ENCODE results near the gene RNF208.
A peak's percentile ranks its signal among the peaks of the same experiment; 100 is the strongest.

The RNF208 gene

DNA sequence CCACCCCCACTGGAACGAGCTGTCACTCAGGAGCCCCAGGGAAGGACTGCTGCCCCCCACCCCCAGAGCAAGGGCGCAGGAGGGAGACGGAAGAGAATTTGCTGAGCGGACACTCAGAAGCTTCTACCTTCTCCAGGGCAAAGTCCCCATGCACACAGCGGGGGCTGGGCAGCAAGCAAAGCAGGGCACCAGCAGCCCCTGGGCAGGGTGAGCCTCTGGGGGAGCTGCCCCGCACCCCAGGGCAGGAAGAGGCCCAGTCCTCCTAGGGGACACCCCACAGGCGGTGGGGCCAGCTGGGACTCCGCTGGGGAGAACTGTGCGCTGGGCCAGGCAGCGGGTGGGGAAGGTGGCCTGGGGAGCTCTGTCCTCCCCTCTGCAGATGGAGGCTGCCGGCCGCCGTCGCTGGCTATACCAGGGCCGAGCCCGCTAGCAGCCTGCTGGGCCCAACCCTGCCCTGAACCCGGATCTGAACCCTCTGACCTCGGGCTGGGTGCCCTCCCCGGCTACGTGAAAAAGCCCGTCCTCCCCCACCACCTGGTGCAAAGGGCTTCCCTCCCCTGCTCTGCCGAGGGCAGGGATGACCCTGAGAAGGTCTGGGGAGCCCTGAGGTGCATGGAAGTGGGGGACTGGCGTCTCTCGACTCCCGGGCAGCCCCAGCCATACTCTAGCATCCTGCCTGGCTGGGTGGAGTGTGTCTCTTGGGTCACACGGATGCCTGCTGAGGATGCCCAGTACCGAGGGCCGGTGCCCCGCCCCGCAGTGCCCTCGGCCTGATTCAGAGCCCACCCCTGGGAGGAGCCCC lies 8.1 kb upstream of the RNF208 start:
- H3K4me3 ChIP-seq (ENCODE audit: low read depth, low read length) = no peak overlapping the region
- no peak for DNase-seq (ENCODE audit: low read depth)

DNA sequence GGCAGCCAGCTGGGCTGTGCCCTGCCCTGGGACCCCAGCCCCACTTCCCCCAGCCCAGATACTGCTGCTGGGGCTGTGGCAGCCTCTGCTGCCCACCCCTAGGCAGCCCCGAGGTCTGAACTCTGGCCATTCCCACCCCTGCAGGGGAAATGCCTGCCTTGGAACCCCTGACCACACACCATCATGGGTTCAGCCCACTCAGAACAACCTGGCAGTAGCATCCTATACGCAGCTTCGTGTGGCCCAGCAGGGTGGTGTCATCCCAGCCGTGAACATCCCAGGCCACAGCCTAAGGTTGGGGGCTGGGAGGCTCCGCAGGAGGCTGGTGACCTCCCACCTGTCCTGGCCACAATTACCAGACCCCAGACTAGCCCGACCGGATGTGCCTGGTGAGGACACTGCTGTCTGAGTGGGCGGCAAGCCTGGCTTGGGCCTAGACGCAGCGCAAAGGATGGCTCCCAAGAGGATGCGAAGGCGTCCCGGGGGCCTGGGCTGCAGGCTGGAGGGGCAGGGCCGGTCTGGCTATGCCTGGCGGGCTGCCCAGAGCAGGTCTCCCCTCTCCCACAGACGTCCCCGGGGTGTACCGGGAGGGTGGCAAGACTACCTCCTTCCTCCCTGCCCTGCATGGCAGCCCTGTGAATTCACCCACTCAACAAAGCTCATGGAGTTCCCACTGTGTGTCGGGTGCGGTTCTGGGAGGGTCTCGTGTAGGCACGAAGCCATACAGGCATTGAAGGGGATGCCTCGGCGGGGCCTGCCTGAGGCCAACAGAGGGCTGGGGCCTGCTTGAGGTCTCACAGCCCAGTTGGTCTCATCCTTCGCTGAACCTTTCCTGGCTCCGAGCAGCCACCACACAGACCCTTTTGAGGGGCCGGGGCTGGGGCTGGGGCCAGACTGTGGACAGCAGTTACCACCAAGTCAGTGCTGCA lies 7.2 kb upstream of the RNF208 start:
- DNase-seq (ENCODE audit: low read depth) = no peak
- H3K4me3 ChIP-seq (ENCODE audit: low read depth, low read length) = no peak overlapping the region

DNA sequence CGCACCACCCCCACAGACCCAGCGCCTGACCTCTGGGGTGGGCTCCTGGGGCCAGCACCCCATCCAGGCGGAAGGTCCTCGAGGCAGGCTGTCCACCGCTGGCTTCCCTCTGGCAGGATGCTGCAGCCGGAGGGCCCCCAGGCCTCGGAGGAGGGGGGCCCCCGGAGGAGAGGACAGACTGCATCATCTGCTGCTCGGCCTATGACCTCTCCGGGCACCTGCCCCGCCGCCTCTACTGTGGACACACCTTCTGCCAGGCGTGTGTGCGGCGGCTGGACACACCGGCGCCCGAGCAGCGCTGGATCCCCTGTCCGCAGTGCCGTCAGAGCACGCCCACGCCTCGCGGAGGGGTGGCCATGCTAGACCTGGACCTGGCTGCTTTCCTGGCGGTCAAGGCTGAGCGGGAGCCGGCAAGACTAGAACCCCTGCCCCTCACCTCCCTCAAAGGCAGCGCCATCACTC lies 6.5 kb upstream of the RNF208 start:
- H3K4me3 ChIP-seq (ENCODE audit: low read depth, low read length) = no peak overlapping the region
- no peak for DNase-seq (ENCODE audit: low read depth)

DNA sequence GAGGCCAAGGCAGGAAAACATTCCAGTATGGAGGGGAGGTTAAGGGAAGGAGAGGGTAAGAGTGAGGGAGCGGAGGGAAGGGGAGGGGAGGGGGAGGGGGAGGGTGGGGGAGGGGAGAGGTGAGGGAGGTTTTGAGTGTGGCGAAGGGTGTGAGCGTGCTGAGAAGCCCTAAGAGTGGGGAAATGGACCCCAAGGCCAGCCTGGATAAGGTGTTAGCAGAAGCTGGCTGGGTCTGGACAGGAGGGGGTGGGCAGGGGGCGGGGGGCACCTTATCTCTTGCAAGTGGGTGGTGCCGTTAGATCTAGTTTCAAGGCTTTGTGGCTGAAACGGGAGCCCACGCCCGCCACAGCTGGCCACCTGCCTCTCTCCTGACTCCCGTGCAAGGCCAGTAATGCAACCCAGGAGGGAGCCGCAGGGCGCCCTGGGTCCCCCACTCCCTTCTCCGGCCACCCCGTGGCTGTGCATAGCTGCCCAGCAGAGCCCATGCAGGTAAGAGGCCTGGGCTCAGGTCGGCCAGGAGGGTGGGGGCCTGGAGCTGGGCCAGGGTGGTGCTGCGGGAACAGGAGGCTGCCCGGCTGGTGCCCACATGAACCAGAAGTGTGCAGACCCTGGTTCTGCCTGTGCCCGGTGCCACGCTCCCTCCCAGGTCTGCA lies 5.9 kb upstream of the RNF208 start:
- H3K4me3 ChIP-seq (ENCODE audit: low read depth, low read length) = no peak overlapping the region
- no peak for DNase-seq (ENCODE audit: low read depth)

DNA sequence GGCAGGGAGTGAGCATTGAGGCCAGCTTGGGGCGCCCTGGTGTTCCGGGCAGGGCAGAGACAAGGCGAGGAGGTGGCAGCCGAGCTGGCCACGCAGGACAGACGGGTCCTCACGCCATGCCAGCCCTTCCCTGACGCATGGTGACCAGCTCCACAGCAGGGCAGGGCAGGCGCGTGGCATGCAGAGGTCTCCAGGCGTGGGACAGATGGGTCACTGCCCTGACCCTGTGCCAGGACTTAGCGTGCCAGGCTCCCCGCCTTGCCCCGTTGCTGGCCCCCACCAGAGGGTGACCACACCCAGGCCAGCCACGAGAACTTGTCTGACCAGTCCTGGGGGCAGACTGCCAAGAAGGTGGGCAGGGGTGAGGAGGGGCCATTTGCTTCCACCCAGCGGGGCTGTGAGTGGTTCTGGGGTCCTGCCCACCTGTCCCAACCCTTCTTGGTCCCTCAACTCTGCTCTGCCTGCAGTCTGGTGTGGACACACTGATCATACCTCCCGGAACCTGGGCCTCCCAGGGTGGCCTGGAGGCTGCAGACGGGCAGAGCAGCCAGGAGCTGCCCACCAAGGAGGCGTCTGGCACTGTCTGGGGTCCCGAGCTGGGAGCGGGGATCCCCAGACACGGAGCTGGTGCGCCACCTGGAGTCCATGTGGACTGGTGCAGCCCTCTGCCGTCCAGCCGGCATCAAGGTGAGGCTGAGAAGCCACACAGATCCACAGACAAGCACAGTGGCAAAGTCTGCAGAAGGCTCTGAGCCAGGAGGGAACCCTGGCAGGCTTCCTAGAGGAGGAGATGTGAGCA lies 5.2 kb upstream of the RNF208 start, which contains the start of gene RNF224:
Gene RNF224 (plus strand): TSS at position 449 of the 799 bp plus-strand sequence. CDS start 834 bp downstream, outside the sequence.
- no peak for DNase-seq (ENCODE audit: low read depth)

DNA sequence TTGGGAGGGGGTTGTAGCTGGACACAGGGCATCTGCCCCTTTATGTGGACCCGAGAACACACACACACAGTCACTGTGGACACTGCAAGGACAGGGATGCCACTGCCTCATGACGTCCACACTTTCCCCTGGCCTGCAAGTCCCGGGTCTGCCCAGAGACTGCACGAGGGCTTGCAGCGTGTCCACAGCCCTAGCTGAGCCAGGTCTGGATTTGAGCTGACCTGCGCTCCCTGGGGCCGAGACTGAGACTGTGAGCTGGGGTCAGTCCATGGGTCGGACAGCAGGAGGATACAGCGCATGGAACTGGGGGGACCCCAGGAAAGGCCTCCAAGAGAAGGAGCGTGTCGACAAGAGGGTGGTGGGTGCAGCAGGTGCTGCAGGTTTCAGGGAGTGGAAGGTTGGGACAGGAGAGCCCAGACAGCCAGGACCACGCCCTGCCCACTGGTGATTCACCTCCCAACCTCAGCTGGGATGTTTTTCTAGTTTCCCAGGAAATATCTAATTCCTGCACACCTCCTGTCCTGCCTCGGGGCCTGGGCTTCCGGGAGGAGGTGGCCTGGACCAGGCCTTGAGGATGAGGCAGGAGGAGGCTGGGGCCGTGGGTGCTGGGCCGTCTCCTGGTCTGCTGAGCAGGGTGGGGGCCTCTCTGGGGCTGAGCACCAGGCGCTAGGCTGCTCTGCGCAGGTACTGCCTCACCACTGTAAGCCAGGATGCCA lies 4.5 kb upstream of the RNF208 start:
- H3K4me3 ChIP-seq (ENCODE audit: low read depth, low read length) = no peak overlapping the region
- no peak for DNase-seq (ENCODE audit: low read depth)

More for the DNA sequence above, 5.2 kb upstream of the RNF208 start, which contains the start of gene RNF224:
- no peak within 1 kb of the TSS for H3K4me3 ChIP-seq (ENCODE audit: low read depth, low read length)

DNA sequence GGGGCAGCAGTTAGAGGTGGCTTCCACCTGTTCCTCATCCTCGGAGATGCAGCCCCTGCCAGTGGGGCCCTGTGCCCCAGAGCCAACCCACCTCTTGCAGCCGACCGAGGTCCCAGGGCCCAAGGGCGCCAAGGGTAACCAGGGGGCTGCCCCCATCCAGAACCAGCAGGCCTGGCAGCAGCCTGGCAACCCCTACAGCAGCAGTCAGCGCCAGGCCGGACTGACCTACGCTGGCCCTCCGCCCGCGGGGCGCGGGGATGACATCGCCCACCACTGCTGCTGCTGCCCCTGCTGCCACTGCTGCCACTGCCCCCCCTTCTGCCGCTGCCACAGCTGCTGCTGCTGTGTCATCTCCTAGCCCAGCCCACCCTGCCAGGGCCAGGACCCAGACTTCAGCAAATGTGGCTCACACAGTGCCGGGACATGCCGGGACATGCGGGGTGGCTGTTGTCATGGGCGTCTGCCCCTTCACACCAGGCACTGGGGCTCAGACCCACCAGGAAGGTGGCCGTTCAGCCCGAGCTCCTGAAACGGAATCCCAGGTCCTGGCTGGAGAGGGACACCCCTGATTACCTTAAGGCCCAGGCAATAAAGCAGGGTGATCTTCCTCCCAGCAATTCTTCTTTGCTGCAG lies 3.8 kb upstream of the RNF208 start:
- DNase-seq (ENCODE audit: low read depth) = no peak
- no peak overlapping the region for H3K4me3 ChIP-seq (ENCODE audit: low read depth, low read length)

DNA sequence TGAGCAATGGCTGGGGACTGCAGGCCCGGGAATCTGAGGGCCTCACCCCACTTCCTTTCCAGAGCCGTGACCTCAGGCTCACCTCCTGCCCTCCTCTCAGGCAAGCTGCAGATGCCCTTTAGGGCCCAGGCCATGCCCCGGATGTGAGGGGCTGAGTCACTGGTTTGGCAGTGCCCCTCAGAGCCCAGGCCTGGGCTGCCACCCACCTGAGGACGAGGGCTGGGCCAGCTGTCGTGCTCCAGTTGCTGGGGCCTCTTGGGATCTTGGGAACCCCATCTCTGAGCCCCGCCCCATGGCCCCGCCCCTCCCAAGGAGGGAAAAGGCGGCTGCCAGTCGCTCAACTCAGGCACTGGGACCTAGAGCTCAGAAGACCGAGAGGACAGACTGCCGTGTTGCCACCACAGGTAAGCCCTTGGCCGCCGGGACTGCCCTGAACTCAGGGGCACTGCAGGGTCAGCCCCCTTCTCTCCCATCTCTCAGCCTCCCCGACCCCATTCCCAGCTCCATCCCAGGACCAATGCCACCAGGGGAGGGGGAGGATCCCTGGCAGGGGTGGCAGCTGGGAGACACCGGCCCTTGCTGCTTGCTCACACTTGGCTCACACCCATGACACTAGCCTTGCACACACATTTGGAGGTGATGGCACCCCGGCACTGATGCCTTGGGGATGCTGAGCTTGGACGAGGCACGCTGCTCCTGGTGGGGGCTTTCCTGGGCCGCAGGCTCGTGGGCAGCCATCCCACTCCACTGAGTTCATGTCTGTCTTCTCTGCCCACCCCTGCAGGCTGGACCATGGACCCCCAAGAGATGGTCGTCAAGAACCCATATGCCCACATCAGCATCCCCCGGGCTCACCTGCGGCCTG lies 3.0 kb upstream of the RNF208 start, which contains the start of gene CYSRT1:
Gene CYSRT1 (plus strand): TSS at position 345 of the 865 bp plus-strand sequence. CDS start 448 bp downstream, at position 793.
- no peak for DNase-seq (ENCODE audit: low read depth)
- peak within 1 kb of the TSS; percentile 73 for H3K4me3 ChIP-seq (ENCODE audit: low read depth, low read length)

DNA sequence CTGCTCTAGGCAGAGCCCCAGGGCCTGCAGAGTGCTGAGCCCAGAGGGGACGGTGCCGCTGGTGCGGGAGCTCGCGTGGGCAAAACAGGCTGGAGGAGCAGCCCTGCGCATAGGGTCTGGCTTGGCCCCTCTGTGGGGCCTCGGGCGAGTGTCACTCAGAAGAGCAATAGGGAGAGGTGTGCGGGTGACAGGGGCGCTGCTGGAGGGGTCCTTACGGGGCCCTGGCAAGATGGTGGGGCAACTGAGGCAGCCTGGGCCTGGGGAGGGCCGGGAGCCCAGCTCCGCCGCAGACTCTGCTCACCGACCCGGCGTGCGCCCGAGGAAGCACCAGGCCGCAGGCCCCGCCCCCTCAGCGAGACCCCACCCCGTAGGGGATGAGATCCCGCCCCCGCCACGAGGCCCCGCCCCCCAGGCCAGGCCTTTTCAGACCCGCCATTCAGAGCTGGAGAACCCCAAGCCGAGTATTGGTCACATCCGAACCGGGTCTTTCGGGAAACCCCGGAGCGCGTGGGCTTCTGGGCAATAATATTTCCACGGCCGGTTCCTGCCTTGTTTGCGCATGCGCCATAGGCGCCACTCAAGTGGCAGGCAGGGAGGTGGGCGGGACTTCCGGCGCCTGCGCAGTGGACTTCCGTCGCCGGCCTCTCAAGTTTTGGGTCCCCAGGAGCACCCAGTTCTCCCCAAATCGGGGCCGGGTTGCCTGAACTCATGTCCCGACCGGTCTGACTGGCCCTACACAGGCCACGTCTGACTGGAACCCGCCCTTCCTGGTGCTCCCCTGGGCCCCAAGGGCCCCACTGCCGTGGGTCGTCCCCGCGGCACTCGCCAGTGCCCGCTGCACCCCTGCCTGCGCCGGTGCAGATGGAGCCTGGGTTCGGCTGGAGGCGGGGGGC lies 1.3 kb upstream of the RNF208 start:
- DNase-seq (ENCODE audit: low read depth) = peak; percentile 88
- peak overlapping the region; percentile 73 for H3K4me3 ChIP-seq (ENCODE audit: low read depth, low read length)

DNA sequence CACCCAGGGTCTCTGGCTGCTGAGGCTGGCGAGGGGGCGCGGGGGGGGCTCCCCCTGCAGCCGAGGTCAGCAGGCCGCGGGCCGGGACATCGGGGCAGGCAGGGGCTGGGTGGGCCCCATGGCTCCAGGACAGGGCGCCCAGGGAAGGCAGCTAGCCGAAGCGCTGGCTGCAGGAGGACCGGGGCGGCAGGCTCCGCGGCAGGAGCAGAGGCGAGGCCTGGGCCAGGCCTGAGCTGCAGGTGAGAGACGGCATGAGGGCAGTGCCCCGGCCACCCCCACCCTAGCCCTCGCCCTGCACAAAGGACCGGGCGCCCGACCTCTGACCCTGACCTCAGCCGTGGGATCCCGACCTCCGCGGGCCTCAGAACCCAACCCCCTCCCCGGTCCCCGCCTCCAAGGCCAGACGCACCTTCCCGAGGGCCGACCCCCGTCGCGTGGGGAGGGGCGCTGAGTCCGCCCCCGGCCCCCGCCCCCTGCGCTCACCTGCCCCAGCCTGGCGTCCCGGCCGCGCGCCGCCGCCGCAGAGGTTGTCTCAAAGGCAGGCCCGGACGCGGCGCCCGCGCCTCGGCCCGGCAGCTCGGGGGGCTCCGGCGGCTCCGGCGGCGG lies 431 bp downstream of the RNF208 start:
- peak overlapping the region; percentile 32 for H3K4me3 ChIP-seq (ENCODE audit: low read depth, low read length)
- no peak for DNase-seq (ENCODE audit: low read depth)

DNA sequence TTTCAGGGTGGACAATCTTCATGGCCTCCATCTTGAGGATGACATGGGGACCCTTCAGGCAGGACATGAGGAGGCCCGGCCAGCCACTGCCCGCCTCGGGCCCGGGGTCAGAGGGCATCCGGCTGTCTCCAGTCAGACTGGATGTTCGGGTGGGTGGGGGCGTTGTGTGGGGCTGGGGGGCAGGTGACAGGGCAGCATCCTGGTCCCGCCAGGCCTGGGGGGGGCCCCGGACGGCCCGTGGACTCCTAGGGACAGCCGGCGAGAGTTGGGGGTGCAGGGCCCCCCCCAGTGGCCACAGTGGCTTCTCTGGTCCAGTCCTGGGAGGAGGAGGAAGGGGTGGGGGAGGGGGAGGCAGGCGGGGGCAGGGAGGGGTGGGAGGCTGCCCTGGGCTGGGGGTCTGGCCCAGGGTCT lies 940 bp downstream of the RNF208 start:
- H3K4me3 ChIP-seq (ENCODE audit: low read depth, low read length) = no peak overlapping the region
- DNase-seq (ENCODE audit: low read depth) = no peak

DNA sequence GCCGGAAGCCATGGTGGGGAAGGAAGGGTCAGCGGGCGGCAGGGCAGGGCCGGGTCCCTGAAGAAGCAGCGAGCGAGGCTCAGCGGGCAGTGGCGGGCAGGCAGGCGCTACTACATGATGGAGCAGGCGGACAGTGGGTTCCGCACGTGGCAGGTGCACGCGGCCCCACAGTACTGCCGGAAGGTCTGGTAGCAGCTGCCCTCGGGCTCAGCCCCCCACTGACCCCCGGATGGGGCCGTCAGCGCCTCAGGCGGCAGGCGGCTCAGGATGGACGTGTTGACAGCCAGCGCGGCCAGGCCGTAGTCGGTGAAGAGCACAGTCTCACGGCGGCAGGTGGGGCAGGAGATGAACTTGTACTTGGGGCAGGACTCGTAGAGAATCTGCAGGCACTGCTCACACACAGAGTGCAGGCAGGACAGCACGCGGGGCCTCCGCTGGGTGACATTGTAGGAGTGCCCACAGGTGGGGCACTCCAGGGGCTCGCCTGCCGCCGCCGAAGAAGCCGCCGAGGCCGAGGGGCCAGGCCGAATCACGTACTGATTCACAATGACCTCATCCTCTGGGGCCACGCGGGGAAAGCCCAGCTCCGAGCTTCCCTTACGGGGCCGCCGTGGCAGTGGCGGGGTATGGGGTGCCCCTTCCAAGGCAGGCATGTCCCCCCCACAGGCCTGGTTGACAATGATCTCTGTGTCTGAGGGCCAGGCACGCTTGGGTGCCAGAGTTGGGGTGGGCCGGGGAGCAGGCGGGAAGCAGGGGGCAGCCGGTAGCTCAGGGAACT lies 1.5 kb downstream of the RNF208 start:
- DNase-seq (ENCODE audit: low read depth) = no peak
- no peak overlapping the region for H3K4me3 ChIP-seq (ENCODE audit: low read depth, low read length)

DNA sequence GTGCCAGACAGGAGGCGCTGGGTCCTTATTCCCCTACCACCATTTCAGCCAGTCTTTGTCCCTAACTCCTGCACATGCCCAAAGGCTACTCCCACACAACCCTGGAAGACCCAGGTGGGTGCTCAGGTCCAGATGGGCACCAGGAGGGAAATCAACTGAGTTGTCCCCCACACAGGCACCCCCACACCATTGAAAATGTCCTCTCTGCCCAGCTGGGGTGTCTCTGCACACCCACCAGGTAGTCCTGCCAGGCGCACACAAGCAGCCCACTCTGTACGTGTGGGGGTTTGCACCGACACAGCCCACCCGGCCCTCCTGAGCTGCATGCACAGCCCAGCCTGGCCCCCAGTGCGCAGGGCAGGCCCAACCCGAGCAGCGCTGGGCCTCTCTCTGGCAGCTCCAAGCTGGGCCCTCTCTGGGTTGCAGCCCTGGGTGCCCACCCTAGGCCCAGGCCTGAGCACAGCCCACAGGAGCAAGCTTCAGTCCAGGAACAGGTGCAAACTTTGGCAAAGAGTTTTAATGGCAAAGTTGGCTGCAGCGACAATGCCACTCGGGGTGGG lies 2.2 kb downstream of the RNF208 start:
- DNase-seq (ENCODE audit: low read depth) = no peak
- no peak overlapping the region for H3K4me3 ChIP-seq (ENCODE audit: low read depth, low read length)

DNA sequence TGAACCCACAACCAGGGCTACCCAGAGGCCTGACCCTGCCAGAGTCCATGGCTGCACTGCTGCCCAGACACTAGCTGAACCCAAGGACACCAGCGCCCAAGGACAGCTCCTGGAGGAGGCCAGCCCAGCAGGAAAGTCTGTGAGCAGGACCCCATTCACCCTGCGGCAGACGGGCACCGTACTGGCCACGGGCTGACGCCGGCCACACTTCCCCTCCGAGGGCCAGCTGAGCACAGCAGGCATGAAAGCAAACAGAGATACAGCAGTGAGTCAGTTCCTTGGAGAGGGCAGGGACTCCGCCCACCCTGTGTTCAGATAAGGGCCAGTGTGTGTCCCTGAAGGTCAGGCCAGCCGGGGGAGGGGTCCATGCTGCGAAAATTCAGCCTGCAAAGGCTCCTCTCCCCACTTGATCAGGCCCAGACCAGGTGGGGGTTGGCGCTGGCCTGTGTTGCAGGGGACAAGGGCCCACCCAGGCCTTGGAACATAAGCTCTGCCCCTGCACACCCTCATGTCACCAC lies 3.2 kb downstream of the RNF208 start:
- H3K4me3 ChIP-seq (ENCODE audit: low read depth, low read length) = no peak overlapping the region
- no peak for DNase-seq (ENCODE audit: low read depth)

Data from skeletal muscle cell (primary cell).